KMS-11 (cell line): ENCODE measurements around the gene BAK1.

Experiments
- H2AFZ ChIP-seq: fragments of 200-600 bp; sonication (generic); 2 replicates; pipeline ENCODE4 v1.6.1; 2016; ENCODE audit warnings: antibody characterized with exemption, mixed run types, low read depth
- H3K27ac ChIP-seq: fragments of 200-600 bp; sonication (generic); 2 replicates; pipeline ENCODE4 v1.6.1; 2016; ENCODE audit warnings: mild to moderate bottlenecking, mixed run types
- H3K27me3 ChIP-seq: fragments of 200-600 bp; sonication (generic); 2 replicates; pipeline ENCODE4 v1.6.1; 2017; ENCODE audit warnings: mild to moderate bottlenecking, low read depth, mixed run types, moderate library complexity; ENCODE audit not compliant: insufficient read depth
- H3K36me3 ChIP-seq: fragments of 200-600 bp; sonication (generic); 2 replicates; pipeline ENCODE4 v1.6.1; 2017; ENCODE audit warnings: mild to moderate bottlenecking, mixed run types; ENCODE audit not compliant: insufficient read depth
- H3K4me1 ChIP-seq: fragments of 200-600 bp; sonication (generic); 2 replicates; pipeline ENCODE4 v1.6.1; 2016; ENCODE audit warnings: mild to moderate bottlenecking, low read depth, mixed run types; ENCODE audit not compliant: poor library complexity, severe bottlenecking
- H3K4me2 ChIP-seq: fragments of 200-600 bp; sonication (generic); 2 replicates; pipeline ENCODE4 v1.7.0; 2016; ENCODE audit warnings: mild to moderate bottlenecking, mixed run types
- H3K4me3 ChIP-seq: fragments of 200-600 bp; sonication (generic); IDR thresholded peaks from 2 replicates; pipeline ENCODE4 v1.6.1; 2017; ENCODE audit warnings: low read depth, low read length, mixed read lengths; ENCODE audit not compliant: insufficient read depth
- H3K79me2 ChIP-seq: fragments of 200-600 bp; sonication (generic); 2 replicates; pipeline ENCODE4 v1.6.1; 2016; ENCODE audit warnings: low read depth, mixed run types; ENCODE audit not compliant: insufficient read depth
- H3K9ac ChIP-seq: fragments of 200-600 bp; sonication (generic); 2 replicates; pipeline ENCODE4 v1.6.1; 2016; ENCODE audit warnings: mild to moderate bottlenecking, mixed run types
- H4K20me1 ChIP-seq: fragments of 200-600 bp; sonication (generic); 2 replicates; pipeline ENCODE4 v1.6.1; 2016; ENCODE audit warnings: mild to moderate bottlenecking, mixed run types; ENCODE audit not compliant: insufficient read depth
- TF ChIP-seq, protein P1 (sequence below): fragments of 200-600 bp; sonication (generic); conservative IDR thresholded peaks from 2 replicates; pipeline ENCODE4 v1.6.1; 2017; ENCODE audit warnings: low read depth, mild to moderate bottlenecking, antibody characterized with exemption, low read length, moderate library complexity, mixed read lengths

The BAK1 gene

DNA sequence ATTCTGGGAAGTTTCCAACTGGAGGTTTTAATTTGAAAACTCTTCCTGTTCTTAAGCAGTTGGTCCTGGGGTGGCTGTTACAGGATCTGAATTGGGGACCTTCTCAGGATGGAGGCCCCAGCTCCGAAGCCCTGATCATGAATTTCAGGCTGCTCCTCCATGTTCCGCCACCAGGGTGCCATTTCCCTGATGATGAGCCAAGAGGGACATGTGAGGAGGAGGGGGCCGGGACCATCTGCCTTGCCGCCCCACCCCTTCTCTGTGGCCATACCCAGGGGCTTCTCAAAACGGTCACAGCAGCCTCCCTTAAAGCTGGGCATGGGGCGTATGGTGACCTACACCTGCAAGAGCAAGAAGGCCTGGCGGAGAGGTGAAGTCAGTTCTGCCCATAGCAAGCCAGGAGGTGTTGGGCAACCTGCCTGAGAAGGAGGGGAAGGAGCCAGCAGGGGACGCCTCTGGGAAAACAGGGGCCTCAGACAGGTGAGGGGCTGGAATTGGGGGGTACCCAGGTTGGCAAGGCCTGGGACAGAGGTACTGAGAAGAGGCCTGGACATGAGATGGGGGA lies 3.6 kb upstream of the BAK1 start:
- no peak overlapping the region for H3K9ac ChIP-seq
- H3K79me2 ChIP-seq: peaks cover 14% of the 10 kb centered on the region
- peaks cover 25% of the 10 kb centered on the region for H3K4me1 ChIP-seq
- H3K27ac ChIP-seq: no peak overlapping the region
- H4K20me1 ChIP-seq: no peaks in the 10 kb centered on the region
- no peak overlapping the region for H3K4me3 ChIP-seq
- H3K27me3 ChIP-seq: no peaks in the 10 kb centered on the region
- H3K4me2 ChIP-seq: no peak overlapping the region
- H3K36me3 ChIP-seq: no peaks in the 10 kb centered on the region
- no peak overlapping the region for H2AFZ ChIP-seq
- TF ChIP-seq, protein P1, sequence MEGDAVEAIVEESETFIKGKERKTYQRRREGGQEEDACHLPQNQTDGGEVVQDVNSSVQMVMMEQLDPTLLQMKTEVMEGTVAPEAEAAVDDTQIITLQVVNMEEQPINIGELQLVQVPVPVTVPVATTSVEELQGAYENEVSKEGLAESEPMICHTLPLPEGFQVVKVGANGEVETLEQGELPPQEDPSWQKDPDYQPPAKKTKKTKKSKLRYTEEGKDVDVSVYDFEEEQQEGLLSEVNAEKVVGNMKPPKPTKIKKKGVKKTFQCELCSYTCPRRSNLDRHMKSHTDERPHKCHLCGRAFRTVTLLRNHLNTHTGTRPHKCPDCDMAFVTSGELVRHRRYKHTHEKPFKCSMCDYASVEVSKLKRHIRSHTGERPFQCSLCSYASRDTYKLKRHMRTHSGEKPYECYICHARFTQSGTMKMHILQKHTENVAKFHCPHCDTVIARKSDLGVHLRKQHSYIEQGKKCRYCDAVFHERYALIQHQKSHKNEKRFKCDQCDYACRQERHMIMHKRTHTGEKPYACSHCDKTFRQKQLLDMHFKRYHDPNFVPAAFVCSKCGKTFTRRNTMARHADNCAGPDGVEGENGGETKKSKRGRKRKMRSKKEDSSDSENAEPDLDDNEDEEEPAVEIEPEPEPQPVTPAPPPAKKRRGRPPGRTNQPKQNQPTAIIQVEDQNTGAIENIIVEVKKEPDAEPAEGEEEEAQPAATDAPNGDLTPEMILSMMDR: peak; percentile 60; the same call in 1 of the 2 replicates

- Histone ChIP-seq H3K4me1 (peaks cover 35% of the 10 kb centered on the region), H3K4me2 (no peak overlapping the region), H3K27ac (no peak overlapping the region)
Observed at GRCh38 chr6:33581186-33581585, 1.1 kb upstream of the BAK1 start.

GRCh38 chr6:33578588-33579011 lies 1.5 kb downstream of the BAK1 start:
- peaks cover 20% of the 10 kb centered on the region for H3K4me1 ChIP-seq
- TF ChIP-seq, protein P1: no peak
- H3K79me2 ChIP-seq: peaks cover 25% of the 10 kb centered on the region
- no peaks in the 10 kb centered on the region; the same call in 1 of the 2 replicates for H3K36me3 ChIP-seq
- H3K9ac ChIP-seq: peak overlapping the region; percentile 74; the same call in 1 of the 2 replicates
- H3K4me2 ChIP-seq: peak overlapping the region; percentile 81
- H3K27ac ChIP-seq: peak overlapping the region; percentile 44; the same call in 1 of the 2 replicates
- no peaks in the 10 kb centered on the region for H3K27me3 ChIP-seq
- no peaks in the 10 kb centered on the region for H4K20me1 ChIP-seq
- no peak overlapping the region for H3K4me3 ChIP-seq
- H2AFZ ChIP-seq: no peak overlapping the region

More at GRCh38 chr6:33581186-33581585, 1.1 kb upstream of the BAK1 start:
- Histone ChIP-seq H4K20me1 (no peaks in the 10 kb centered on the region), H3K36me3 (no peaks in the 10 kb centered on the region; the same call in 1 of the 2 replicates), H3K9ac (no peak overlapping the region), H3K4me3 (no peak overlapping the region), H2AFZ (no peak overlapping the region), H3K27me3 (no peaks in the 10 kb centered on the region), H3K79me2 (peaks cover 25% of the 10 kb centered on the region)
- TF ChIP-seq, protein P1: no peak

DNA sequence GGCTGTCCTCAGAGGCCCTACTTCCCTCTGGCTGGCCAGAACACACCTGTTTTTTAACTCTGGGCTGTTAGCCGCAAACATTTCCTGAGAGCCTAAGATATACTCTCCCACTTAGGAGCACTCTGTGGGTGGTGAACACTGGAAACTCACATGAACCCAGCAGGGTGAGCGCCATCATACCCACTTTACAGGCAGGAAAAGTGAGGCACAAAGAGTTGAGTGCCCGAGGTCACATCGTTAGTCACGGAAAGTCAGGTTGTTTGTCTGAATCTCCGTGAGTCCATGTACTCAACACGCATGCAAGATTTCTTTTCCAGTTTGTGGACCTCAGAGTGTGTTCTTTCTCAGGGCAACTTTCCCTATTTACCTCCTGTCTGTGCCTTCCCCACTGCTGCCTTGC lies 1.9 kb downstream of the BAK1 start:
- Histone ChIP-seq H4K20me1 (no peaks in the 10 kb centered on the region), H3K4me1 (peaks cover 20% of the 10 kb centered on the region), H3K9ac (no peak overlapping the region), H3K79me2 (peaks cover 25% of the 10 kb centered on the region), H2AFZ (no peak overlapping the region), H3K4me2 (0 out of 2 replicates have a peak overlapping the region, but pooled peaks have one; percentile 36), H3K4me3 (no peak overlapping the region), H3K36me3 (no peaks in the 10 kb centered on the region; the same call in 1 of the 2 replicates), H3K27me3 (no peaks in the 10 kb centered on the region), H3K27ac (peak overlapping the region; percentile 44; the same call in 1 of the 2 replicates)
- TF ChIP-seq, protein P1: no peak
